ENCODE data around the gene MYH15. TPM values are rescaled to one million over a fixed set of nuclear protein-coding genes. Genes with fewer than 3 reads are reported as not detected.

Gene MYH15
- total and polyA plus RNA-seq, 2 of the 8 experiments (the other 6 are each of a cell fraction or from before 2014, with no cell fraction given) = under 0.01 TPM; not detected in 1

- CTCF ChIA-PET (ENCODE audit: partially characterized antibody) = interaction anchor here (1.0 to 3.5 kb wide), 5 partner anchors 8 to 38 kb away, joined by 3 to 17 read pairs (median 7); no protein-coding TSS in a partner anchor
- no peak for TF ChIP-seq MAX (IDR thresholded peaks at IDR 0.05)
- TF ChIP-seq SP2 (IDR thresholded peaks at IDR 0.05; ENCODE audit: low read length) = no peak
- TF ChIP-seq EGR1 (IDR thresholded peaks at IDR 0.05; ENCODE audit: borderline replicate concordance, low read depth, low read length) = no peak
- TF ChIP-seq PHF8 (conservative IDR thresholded peaks at IDR 0.05; ENCODE audit: low read depth, low read length) = no peak
- no peak for TF ChIP-seq POLR2A (IDR thresholded peaks at IDR 0.05; ENCODE audit: control extremely low read depth in 1 of 2, low read depth in 2 of 2, low read length in 2 of 2)
- no peak for TF ChIP-seq JUND (IDR thresholded peaks at IDR 0.05; ENCODE audit: low read length)
- no peak for TF ChIP-seq KDM5A (IDR thresholded peaks at IDR 0.05; ENCODE audit: low read length)
- TF ChIP-seq EP300 (IDR thresholded peaks at IDR 0.05; ENCODE audit: borderline replicate concordance in 1 of 2, low read depth in 2 of 2, low read length in 2 of 2) = no peak
- no peak for TF ChIP-seq GTF2F1 (IDR thresholded peaks at IDR 0.05; ENCODE audit: borderline replicate concordance, low read depth, low read length)
- TF ChIP-seq ZNF274 (IDR thresholded peaks at IDR 0.05; ENCODE audit: borderline replicate concordance, extremely low read depth, low read length) = no peak
- TF ChIP-seq POLR2AphosphoS5 (IDR thresholded peaks at IDR 0.05; ENCODE audit: low read depth, low read length) = no peak
- no peak for TF ChIP-seq SP4 (IDR thresholded peaks at IDR 0.05; ENCODE audit: low read length)
- no peak for TF ChIP-seq CTBP2 (IDR thresholded peaks at IDR 0.05; ENCODE audit: borderline replicate concordance, insufficient read depth, insufficient read length, low read length)
- no peak for TF ChIP-seq EZH2 (IDR thresholded peaks at IDR 0.05; ENCODE audit: low read depth, low read length, severe bottlenecking)
- no peak for TF ChIP-seq RAD21 (IDR thresholded peaks at IDR 0.05 in 1 of 2, conservative IDR thresholded peaks at IDR 0.05 in 1 of 2; ENCODE audit: low read depth in 2 of 2, low read length in 2 of 2)
Measured at GRCh38 chr3:108513961-108514360, 3.6 kb upstream of the MYH15 start.

More at GRCh38 chr3:108513961-108514360, 3.6 kb upstream of the MYH15 start:
- Histone ChIP-seq H3K14ac (ENCODE audit: insufficient read length) (no peak overlapping the region), H4K8ac (ENCODE audit: extremely low read depth, insufficient read depth, low read length) (no peak overlapping the region), H3K4me3 (ENCODE audit: extremely low read depth in 1 of 4, insufficient read depth in 2 of 4, low read depth in 3 of 4, low read length in 4 of 4) (no peak overlapping the region), H3K36me3 (ENCODE audit: control insufficient read depth in 2 of 4, insufficient read depth in 4 of 4, low read length in 3 of 4) (no peaks in the 10 kb centered on the region), H3K79me2 (ENCODE audit: control insufficient read depth in 1 of 2, insufficient read depth in 2 of 2, low read length in 2 of 2) (no peaks in the 10 kb centered on the region), H3K56ac (replicated peaks; ENCODE audit: insufficient read length, low read depth, low read length) (no peak overlapping the region), H3K4ac (replicated peaks; ENCODE audit: insufficient read length, low read depth, low read length) (no peak overlapping the region), H3K23me2 (ENCODE audit: low read depth, low read length) (no peaks in the 10 kb centered on the region), H3K4me2 (ENCODE audit: insufficient read depth in 1 of 2, low read depth in 2 of 2, low read length in 2 of 2) (no peak overlapping the region), H4K20me1 (replicated peaks in 1 of 2; ENCODE audit: control insufficient read depth in 1 of 2, insufficient read depth in 2 of 2, low read length in 2 of 2) (no peaks in the 10 kb centered on the region), H3K9me3 (ENCODE audit: insufficient read depth in 2 of 2, low read depth in 1 of 2, low read length in 1 of 2) (no peaks in the 10 kb centered on the region), H3K79me1 (ENCODE audit: low read depth, low read length) (no peaks in the 10 kb centered on the region), H2AK5ac (ENCODE audit: low read depth, low read length) (no peak overlapping the region), H3K27me3 (replicated peaks in 1 of 4; ENCODE audit: control insufficient read depth in 3 of 4, extremely low read depth in 1 of 4, insufficient read depth in 3 of 4, low read length in 3 of 4) (peaks cover 0 to 2% (median 0%) of the 10 kb centered on the region in 4 experiments; a peak in 1 of 7 replicates), H2BK12ac (ENCODE audit: low read depth, low read length) (no peak overlapping the region), H3K9ac (replicated peaks in 1 of 4; ENCODE audit: extremely low read depth in 1 of 4, low read depth in 3 of 4, low read length in 3 of 4) (no peak overlapping the region), H2BK5ac (ENCODE audit: low read depth, low read length) (no peak overlapping the region), H2BK15ac (ENCODE audit: low read length) (no peak overlapping the region), H2BK20ac (ENCODE audit: low read length) (no peak overlapping the region), H3K4me1 (replicated peaks in 1 of 4; ENCODE audit: control insufficient read depth in 3 of 4, insufficient read depth in 4 of 4, low read length in 3 of 4) (no peaks in the 10 kb centered on the region), H2BK120ac (replicated peaks; ENCODE audit: low read depth, low read length) (no peak overlapping the region), H3K27ac (ENCODE audit: low read depth, low read length) (no peak overlapping the region), H3K23ac (ENCODE audit: insufficient read length) (no peak overlapping the region), H2AFZ (ENCODE audit: low read length) (no peak overlapping the region), H4K5ac (ENCODE audit: insufficient read length, low read depth, low read length) (no peak overlapping the region), H3K18ac (ENCODE audit: extremely low read depth, low read length) (no peak overlapping the region), H4K91ac (replicated peaks; ENCODE audit: insufficient read length, low read length) (no peak overlapping the region)
- DNase-seq (ENCODE audit: low read depth in 1 of 2, low spot score in 2 of 2) (no peak), FAIRE-seq (no peak)
- 85% methylated on average over 3 of the region's 3 CpGs; no CpG with 5 or more reads in 1 of the 2 experiments for WGBS, 2 experiments (ENCODE audit: extremely low coverage in 1 of 2, insufficient coverage in 1 of 2, insufficient read length in 1 of 2, insufficient replicate concordance in 2 of 2, low coverage in 1 of 2, low lambda C conversion rate in 2 of 2, missing lambda C conversion rate in 1 of 2)
- POLR2A ChIA-PET (ENCODE audit: partially characterized antibody) = no interaction called here
